ENCODE data around the gene GIMAP7.
"Not testable (repeated sequence)": the region's sequence is repeated elsewhere in the genome, so short reads cannot be mapped to it uniquely, and the experiment has no call there.

GIMAP7 gene

GRCh38 chr7:150476285-150476684 is 38.4 kb upstream of the GIMAP7 start:
- no peak overlapping the region for H3K4me3 ChIP-seq (ENCODE audit: control insufficient read depth, low read depth, low read length)
- TF ChIP-seq, protein P1, sequence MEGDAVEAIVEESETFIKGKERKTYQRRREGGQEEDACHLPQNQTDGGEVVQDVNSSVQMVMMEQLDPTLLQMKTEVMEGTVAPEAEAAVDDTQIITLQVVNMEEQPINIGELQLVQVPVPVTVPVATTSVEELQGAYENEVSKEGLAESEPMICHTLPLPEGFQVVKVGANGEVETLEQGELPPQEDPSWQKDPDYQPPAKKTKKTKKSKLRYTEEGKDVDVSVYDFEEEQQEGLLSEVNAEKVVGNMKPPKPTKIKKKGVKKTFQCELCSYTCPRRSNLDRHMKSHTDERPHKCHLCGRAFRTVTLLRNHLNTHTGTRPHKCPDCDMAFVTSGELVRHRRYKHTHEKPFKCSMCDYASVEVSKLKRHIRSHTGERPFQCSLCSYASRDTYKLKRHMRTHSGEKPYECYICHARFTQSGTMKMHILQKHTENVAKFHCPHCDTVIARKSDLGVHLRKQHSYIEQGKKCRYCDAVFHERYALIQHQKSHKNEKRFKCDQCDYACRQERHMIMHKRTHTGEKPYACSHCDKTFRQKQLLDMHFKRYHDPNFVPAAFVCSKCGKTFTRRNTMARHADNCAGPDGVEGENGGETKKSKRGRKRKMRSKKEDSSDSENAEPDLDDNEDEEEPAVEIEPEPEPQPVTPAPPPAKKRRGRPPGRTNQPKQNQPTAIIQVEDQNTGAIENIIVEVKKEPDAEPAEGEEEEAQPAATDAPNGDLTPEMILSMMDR (conservative IDR thresholded peaks at IDR 0.05; ENCODE audit: control insufficient read depth, insufficient read depth, low read depth, low read length) = no peak
- no peak for DNase-seq (ENCODE audit: low read depth)

- TF ChIP-seq, protein P1 (conservative IDR thresholded peaks at IDR 0.05; ENCODE audit: control insufficient read depth, insufficient read depth, low read depth, low read length) = no peak
- H3K4me3 ChIP-seq (ENCODE audit: control insufficient read depth, low read depth, low read length) = no peak overlapping the region
Measured at GRCh38 chr7:150476819-150477631, 37.6 kb upstream of the GIMAP7 start.

GRCh38 chr7:150479023-150479716 is 35.5 kb upstream of the GIMAP7 start:
- DNase-seq (ENCODE audit: low read depth) = no peak
- TF ChIP-seq, protein P1 (conservative IDR thresholded peaks at IDR 0.05; ENCODE audit: control insufficient read depth, insufficient read depth, low read depth, low read length) = no peak
- H3K4me3 ChIP-seq (ENCODE audit: control insufficient read depth, low read depth, low read length) = no peak overlapping the region

More at GRCh38 chr7:150476819-150477631, 37.6 kb upstream of the GIMAP7 start:
- no peak for DNase-seq (ENCODE audit: low read depth)

GRCh38 chr7:150481186-150481920 is 33.3 kb upstream of the GIMAP7 start:
- no peak overlapping the region for H3K4me3 ChIP-seq (ENCODE audit: control insufficient read depth, low read depth, low read length)
- no peak for DNase-seq (ENCODE audit: low read depth)
- TF ChIP-seq, protein P1 (conservative IDR thresholded peaks at IDR 0.05; ENCODE audit: control insufficient read depth, insufficient read depth, low read depth, low read length) = no peak

DNA sequence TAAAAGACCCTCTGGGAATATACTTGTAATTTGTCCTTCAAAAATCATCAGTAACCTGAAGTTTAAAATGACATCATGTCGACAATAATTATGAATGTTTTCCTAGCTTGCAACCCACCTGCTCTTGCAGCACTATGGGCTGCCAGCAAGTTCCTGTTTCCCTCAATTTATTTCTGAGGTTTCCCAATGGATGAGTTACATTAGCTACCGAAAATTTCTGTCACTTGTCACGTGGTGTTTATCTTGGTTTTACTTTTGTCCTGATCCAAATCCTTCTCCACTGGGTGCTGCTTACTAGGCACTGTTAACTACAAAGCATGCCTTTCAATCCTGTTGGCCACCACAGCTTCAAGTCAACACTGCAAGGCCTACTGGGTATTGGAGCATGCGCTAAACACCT is 32.8 kb upstream of the GIMAP7 start:
- no peak for DNase-seq (ENCODE audit: low read depth)
- no peak overlapping the region for H3K4me3 ChIP-seq (ENCODE audit: control insufficient read depth, low read depth, low read length)
- TF ChIP-seq, protein P1 (conservative IDR thresholded peaks at IDR 0.05; ENCODE audit: control insufficient read depth, insufficient read depth, low read depth, low read length) = no peak

- H3K4me3 ChIP-seq (ENCODE audit: control insufficient read depth, low read depth, low read length); DNase-seq (ENCODE audit: low read depth): not testable (repeated sequence)
Measured at GRCh38 chr7:150483514-150483913, 31.2 kb upstream of the GIMAP7 start.

- not testable (repeated sequence) for DNase-seq (ENCODE audit: low read depth); H3K4me3 ChIP-seq (ENCODE audit: control insufficient read depth, low read depth, low read length)
Measured at GRCh38 chr7:150484071-150484470, 30.6 kb upstream of the GIMAP7 start.

All from fibroblast of mammary gland (primary cell).